ENCODE results near the gene ACAA1. TPM values are rescaled to one million over a fixed set of nuclear protein-coding genes. Genes with fewer than 3 reads are reported as not detected.

The ACAA1 gene
- total RNA-seq, 1 donor from 2014 or later: 135 TPM

DNA sequence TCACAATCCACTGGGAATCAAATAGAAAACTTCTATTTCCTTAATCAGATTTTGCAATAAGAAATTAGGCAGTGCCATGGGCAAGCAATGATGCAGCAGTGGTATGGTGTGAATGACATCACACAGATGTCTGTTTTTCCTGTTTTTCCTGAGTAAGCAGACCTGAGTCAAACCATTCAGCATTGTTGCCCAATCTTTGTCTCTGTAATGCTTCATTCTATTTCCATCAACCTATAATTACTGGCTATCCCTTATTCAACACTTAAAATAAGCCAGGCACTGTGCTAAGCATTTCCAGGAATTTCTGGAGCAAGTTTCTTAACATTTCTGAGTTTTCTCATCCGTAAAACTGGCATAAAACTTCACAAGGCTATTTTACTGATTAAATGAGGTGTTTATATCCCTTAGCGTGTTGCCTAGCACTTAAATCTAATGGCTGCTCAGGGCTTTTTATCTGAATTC is 17.1 kb upstream of the ACAA1 start:
- no peak for DNase-seq (ENCODE audit: low spot score)

DNA sequence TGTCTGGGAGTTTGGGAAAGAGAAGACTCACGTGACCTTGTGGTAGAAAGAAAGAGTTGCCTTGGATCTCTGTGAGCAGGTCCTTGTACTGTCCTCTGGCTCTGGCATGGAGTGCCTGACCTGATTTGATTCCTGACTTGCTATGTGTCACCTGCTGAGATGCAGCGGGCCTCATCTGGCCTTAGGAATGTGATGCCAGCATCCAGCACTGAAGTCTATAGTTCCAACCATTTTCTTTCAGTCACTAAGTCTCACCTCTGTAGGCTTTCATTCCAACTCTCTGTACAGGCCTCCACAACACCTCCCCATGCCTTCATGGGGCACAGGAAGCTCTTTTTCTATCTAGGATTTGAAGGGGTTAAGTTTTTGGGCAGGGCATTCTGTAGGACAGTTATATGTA is 16.3 kb upstream of the ACAA1 start:
- no peak for DNase-seq (ENCODE audit: low spot score)

DNA sequence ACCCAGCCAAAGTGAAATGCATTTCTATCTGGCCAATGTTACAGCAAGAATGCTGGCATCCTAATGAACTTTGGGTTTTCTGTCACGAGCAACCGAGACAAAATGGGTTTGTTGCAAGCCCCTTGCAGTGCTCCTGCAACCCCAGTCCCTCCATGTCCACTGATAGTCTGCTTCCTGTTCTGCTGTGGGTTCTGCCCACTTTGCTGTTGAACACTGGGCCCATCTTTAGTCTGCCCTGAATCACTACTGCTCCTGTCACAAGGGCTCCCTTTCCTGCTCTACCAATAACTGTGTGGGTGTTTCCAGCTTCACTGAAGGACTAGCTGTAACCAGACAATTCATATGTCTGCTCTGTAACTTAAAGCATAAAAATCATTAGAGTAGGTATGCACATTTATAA is 15.7 kb upstream of the ACAA1 start:
- DNase-seq (ENCODE audit: low spot score): no peak

DNA sequence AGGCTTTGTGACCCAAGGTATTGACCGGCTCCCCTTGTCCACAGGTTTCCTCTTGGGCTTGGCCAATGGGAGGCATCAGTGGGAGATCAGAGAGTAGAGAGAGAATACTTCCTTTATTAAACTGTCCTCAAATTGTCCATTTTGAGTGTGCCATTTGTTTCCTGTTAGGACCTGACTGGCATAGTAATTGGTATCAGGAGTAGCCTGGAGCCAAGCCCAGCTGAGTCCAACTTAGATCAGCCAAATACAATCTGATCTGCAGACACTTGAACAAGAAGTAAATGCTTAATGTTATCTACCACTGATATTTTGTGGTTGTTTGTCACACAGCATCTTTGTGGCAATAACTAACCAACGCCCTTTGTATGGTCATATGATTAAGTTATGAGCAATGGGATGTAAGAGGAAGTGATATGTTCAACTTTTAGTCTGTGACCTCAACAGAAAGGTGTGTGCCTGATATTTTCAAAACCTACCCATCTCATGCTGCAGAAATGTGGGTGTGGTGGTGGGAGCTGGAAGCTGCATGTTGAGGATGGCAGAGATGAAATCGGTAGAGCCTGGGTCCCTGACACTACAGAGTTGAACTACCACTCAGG is 14.8 kb upstream of the ACAA1 start:
- DNase-seq (ENCODE audit: low spot score): no peak

DNA sequence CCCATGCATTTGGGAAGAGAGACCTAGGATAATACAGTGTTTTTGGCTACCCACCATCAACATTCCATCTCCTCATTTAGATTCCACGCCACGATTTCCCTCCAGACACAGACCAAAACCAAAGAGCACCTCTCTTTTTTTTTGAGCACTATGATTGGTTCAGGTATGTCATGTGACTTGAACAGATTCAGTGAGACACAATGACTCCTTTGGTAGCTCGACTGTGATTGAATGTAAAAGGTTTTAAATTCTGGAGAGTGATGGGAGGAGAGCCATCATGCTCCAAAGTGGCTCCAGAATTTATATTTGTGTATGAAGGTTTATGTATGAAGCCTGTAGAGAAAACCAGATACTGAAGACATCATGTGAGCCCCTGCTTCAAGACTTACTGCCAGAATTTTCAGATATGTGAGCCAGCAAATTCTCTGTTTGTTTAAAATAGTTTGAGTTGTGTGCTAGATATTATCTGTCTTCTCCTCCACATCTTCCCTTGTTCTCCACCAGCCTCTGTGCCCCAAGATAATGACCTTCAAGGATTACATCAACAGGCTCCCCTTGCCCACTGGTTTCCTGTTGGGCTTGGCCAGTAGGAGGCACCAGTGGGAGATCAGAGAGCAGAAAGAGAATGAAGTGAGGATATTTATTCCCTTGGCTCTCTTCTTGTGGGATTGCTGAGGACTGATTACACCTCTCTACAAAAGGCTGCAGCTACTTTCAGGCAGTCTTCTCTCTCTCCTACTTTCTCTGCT is 14.0 kb upstream of the ACAA1 start:
- DNase-seq (ENCODE audit: low spot score): no peak

DNA sequence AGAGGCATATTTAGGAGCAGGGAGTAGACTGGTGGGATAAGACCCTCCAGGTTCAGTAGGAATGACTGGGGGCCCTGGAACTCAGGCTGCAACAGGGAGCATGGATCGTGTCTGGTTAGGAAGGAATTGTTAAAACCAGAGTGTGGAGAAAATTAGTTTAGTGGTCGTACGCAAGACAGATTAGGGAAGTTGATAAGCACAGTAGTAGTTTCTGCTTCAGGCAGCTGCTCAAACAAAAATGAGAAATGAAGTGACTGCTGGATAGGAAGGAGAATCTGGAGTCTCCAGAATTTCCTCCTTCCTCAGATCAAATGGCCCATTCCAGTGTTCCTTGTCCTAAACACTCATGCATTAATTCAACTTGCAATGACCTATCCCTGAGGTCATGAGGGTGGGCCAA is 12.8 kb upstream of the ACAA1 start:
- no peak for DNase-seq (ENCODE audit: low spot score)

DNA sequence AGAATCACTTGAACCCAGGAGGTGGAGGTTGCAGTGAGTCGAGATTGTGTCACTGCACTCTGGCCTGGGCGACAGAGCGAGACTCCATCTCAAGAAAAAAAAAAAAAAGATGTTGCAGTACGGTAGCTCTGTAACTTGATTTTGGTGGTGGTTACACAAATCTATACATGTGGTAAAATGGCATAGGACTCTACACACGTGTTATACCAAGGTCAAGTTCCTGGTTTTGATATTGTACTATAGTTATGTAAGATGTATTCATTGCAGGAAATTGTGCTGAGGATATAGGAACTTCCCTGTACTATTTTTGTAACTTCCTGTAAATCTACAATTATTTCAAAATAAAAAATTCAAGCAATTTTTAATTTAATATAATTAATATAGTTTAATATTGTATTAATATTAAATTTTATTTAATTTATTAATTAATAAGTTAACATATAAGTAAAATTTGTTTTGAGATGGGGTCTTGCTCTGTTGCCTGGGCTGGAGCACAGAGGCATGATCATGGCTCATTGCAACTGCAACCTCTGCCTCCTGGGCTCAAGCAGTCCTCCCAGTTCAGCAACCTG is 11.5 kb upstream of the ACAA1 start:
- no peak for DNase-seq (ENCODE audit: low spot score)

DNA sequence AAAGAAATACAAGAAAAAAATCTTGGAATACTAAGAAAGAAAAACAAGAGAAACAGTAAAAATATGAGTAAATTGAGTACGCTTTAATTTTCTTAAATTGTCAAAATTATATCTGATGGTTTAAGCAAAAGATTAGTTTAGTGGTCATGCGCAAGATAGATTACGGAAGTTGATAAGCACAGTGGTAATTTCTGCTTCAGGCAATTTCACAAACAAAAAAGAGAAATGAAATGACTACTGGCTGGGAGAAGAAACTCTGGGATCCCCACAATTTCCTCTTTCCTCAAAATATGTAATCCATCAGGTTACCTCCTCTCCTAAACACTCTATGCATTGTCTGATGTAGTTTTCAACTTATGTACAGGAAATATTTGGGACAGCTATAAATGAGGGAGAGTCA is 10.5 kb upstream of the ACAA1 start:
- no peak for DNase-seq (ENCODE audit: low spot score)

DNA sequence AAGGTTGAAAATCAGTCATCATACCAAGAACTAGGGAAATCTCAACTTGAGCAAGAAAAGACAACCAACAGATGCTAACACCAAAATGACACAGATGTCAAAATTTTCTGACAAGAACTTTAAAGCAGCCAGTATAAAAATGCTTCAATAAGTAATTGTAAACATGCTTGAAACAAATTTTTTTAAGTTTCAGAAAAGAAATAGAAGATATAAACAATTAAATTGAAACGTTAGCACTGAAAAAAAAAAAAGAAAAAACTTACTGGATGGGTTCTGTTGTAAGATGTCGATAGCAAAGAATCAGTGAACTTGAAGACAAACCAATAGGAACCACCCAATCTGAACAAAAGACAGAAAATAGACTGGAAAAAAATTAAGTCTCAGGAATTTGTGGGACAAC is 9.6 kb upstream of the ACAA1 start:
- no peak for DNase-seq (ENCODE audit: low spot score)

DNA sequence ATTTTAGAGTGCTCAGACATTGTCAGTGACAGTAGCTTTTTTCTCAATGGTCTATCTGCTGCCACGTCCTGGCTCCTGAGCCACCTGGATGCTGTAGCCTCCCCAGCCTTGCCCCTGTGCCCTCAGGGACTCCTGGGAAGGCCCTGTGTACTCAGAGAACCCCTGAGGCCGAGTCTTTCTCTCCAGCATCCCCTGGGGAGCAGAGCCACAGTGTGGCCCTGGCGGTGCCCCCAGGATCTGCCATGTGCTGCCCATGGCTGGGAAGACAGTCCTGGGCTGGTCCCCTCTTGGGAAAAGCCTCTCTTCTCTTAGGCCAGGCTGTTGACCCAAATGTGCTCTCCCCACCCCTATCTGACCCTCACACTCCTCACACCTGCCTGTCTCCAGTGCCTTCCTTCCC is 6.6 kb upstream of the ACAA1 start:
- DNase-seq (ENCODE audit: low spot score): no peak

DNA sequence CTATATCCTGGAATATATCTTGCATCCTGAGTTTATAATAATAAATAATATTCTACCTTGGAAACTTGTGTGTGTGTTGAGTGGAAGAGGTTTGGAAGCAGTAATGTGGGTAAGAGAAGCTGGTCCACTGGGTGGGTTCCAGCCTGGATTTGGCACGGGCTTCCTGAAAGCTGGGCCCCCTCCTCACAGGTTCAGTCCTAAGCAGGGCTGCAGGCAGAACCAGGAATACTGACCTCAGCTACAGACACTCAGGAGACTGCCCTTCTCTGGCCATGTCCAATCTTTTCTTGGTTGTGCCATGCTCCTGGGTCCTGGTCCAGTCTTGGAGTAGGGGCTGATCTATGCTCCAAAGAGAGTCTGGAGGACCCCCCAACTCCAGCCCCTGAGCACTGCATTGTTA is 6.0 kb upstream of the ACAA1 start:
- no peak for DNase-seq (ENCODE audit: low spot score)

DNA sequence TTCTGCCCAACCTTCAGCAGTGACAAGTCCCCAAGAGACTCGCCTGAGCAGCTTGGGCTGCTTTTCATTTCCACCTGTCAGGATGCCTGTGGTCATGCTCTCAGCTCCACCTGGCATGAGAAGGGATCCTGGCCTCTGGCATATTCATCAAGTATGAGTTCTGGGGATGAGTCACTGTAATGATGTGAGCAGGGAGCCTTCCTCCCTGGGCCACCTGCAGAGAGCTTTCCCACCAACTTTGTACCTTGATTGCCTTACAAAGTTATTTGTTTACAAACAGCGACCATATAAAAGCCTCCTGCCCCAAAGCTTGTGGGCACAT is 5.0 kb upstream of the ACAA1 start:
- DNase-seq (ENCODE audit: low spot score): no peak

DNA sequence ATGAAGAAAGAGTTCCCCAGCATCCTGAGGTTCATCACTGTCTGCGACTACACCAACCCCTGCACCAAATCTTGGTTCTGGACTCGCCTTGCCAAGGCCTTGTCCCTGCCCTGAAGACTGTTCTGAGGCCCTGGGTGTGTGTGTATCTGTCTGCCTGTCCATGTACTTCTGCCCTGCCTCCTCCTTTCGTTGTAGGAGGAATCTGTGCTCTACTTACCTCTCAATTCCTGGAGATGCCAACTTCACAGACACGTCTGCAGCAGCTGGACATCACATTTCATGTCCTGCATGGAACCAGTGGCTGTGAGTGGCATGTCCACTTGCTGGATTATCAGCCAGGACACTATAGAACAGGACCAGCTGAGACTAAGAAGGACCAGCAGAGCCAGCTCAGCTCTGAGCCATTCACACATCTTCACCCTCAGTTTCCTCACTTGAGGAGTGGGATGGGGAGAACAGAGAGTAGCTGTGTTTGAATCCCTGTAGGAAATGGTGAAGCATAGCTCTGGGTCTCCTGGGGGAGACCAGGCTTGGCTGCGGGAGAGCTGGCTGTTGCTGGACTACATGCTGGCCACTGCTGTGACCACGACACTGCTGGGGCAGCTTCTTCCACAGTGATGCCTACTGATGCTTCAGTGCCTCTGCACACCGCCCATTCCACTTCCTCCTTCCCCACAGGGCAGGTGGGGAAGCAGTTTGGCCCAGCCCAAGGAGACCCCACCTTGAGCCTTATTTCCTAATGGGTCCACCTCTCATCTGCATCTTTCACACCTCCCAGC is 4.4 kb upstream of the ACAA1 start:
- DNase-seq (ENCODE audit: low spot score): peak; percentile 38

DNA sequence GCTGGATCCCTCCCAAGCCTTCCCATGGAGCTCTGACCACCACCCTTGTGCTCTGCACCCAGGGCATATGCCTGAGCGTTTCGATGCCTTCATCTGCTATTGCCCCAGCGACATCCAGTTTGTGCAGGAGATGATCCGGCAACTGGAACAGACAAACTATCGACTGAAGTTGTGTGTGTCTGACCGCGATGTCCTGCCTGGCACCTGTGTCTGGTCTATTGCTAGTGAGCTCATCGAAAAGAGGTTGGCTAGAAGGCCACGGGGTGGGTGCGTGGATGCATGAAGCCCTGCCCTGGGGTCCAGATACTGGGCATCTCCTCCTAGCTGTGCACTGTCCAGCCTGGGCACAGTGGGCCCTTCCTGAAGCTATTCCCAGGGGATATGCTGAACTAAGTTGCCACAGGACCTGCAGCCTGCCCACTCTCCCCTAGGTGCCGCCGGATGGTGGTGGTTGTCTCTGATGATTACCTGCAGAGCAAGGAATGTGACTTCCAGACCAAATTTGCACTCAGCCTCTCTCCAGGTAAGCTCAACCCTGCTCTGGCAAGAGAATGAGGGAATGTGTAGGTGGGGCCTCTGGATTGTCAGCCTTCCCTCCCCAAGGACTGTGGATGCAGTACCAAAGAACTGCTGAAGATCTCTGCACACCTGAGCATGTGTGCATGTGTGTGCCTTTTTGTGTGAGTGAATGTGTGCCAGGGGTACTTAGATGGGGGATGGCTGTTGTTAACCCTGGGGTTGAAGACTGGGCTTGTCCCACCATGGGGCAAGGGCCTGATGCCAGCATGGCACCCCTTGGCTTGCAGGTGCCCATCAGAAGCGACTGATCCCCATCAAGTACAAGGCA is 3.6 kb upstream of the ACAA1 start:
- peak; percentile 41 for DNase-seq (ENCODE audit: low spot score)

DNA sequence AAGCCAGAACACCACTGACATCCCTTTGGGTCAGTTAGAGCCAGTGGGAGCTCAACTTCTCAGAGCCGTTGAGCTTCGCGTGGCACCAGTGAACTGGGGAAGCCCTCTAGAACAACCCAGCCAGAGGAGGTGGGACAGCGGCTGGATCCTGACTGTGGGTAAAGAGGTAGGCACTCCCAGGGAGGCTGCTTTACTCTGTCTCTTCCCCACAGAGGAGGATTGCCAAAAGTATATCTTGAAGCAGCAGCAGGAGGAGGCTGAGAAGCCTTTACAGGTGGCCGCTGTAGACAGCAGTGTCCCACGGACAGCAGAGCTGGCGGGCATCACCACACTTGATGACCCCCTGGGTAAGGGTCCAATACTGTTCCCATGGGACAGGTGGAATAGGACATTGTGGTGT is 2.7 kb upstream of the ACAA1 start:
- DNase-seq (ENCODE audit: low spot score): peak; percentile 40

DNA sequence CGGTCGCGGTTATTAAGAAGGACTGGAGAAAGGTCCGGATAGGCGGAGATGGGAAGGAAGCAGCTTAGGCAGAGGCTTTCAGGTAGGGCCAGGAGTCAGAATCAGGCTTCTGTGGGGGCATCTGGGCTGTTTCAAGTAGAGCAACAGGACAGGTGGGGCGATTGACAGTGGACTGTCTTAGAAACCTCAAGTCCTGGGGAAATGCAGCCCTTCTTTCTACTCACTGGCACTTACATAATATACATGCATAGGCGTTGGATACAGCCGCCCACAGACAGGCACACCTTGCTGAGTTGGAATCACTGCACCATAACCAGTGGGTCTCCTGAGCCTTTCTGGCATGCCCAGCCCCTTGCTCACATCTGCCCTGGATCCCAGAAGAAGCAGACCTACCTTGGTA is 2.3 kb upstream of the ACAA1 start:
- DNase-seq (ENCODE audit: low spot score): peak; percentile 40

DNA sequence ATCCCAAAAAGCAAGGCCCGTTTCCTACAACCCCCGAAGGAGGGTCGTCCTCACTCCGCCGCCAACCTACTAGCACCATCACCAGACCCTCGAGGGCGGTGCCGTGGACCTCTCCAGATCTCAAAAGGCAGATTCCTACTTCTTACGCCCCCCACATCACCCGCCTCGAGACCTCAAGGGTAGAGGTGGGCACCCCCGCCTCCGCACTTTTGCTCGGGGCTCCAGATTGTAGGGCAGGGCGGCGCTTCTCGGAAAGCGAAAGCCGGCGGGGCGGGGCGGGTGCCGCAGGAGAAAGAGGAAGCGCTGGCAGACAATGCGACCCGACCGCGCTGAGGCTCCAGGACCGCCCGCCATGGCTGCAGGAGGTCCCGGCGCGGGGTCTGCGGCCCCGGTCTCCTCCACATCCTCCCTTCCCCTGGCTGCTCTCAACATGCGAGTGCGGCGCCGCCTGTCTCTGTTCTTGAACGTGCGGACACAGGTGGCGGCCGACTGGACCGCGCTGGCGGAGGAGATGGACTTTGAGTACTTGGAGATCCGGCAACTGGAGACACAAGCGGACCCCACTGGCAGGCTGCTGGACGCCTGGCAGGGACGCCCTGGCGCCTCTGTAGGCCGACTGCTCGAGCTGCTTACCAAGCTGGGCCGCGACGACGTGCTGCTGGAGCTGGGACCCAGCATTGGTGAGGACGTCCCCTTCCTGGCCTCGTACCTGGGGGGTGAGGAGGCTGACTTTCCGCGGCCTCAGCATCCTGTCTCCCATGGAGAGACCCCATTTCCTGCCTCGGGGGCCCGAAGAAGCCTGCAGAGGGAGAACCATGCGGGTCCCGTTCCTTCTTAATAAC is 1.6 kb upstream of the ACAA1 start, which contains the start of gene MYD88:
MYD88 (plus strand) TSS at position 313 of the 842 bp plus-strand sequence; CDS start at position 353, 40 bp downstream.
- peak; percentile 87 for DNase-seq (ENCODE audit: low spot score)

DNA sequence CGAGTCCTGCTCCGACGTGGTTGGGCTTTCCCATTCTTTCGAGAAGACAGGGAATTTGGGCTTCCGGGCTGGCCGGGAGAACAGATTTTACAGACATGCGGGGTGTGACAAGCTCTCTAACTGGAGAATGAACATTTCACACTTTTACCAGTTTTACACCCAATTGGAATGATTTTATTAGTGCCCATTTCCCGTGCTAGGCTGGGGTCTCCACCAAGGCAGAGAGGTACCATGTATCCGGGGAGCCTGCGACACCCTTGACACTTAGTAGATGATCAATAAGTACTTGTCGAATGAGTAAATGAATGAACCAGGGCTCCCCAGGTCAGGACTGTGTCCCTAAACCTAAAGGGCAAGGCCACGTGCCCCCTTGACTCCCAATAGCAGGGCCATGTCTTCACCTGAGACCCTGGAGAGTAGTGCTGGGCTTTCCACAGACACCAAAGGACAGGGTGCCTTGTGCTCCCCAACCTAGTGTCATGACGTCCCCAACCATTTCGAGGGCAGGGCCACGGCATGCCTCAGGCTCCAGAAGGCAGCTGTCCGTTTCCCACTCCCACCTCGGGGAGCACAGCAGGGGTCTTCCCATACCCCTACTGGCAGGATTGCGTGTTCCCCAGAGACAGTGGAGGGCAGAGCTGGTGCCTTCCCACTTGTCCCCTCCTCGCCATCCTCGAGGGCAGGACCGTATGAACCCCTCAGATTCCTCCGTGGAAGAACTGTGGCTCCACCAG is 855 bp upstream of the ACAA1 start:
- DNase-seq (ENCODE audit: low spot score): no peak

DNA sequence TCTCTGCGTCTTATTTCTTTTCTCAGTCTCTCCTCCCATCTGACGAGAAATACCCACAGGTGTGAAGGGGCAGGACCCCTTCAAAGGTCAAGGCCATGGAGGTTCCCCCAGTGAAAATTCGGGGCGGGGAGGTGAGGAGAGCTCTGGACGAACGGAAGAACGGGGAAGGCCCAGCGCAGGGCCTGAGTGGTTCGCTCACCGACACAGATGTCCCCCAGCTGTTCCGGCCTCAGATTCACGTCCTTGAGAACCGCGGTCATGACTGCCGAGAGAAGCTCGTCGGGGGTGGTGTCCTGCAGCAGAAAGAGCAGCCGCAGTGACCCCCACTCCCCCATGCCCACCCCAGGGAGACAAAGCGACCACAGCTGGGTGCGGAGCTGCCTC is 542 bp downstream of the ACAA1 start:
- no peak for DNase-seq (ENCODE audit: low spot score)

Measured in ureter (tissue), 1 donor.